ENCODE data around the gene LAMC3.

GRCh38 chr9:131138676-131139075, 129.7 kb downstream of the LAMC3 start:
- TF ChIP-seq, protein P1, sequence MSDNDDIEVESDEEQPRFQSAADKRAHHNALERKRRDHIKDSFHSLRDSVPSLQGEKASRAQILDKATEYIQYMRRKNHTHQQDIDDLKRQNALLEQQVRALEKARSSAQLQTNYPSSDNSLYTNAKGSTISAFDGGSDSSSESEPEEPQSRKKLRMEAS (IDR thresholded peaks at IDR 0.05; ENCODE audit: low read depth, low read length), result no peak
- TF ChIP-seq, protein P2, sequence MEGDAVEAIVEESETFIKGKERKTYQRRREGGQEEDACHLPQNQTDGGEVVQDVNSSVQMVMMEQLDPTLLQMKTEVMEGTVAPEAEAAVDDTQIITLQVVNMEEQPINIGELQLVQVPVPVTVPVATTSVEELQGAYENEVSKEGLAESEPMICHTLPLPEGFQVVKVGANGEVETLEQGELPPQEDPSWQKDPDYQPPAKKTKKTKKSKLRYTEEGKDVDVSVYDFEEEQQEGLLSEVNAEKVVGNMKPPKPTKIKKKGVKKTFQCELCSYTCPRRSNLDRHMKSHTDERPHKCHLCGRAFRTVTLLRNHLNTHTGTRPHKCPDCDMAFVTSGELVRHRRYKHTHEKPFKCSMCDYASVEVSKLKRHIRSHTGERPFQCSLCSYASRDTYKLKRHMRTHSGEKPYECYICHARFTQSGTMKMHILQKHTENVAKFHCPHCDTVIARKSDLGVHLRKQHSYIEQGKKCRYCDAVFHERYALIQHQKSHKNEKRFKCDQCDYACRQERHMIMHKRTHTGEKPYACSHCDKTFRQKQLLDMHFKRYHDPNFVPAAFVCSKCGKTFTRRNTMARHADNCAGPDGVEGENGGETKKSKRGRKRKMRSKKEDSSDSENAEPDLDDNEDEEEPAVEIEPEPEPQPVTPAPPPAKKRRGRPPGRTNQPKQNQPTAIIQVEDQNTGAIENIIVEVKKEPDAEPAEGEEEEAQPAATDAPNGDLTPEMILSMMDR (IDR thresholded peaks at IDR 0.05; ENCODE audit: low read depth, low read length), result no peak
- no peak for TF ChIP-seq MYC (IDR thresholded peaks at IDR 0.05; ENCODE audit: low read depth, low read length)
- TF ChIP-seq POLR2A (IDR thresholded peaks at IDR 0.05; ENCODE audit: extremely low read depth, insufficient read length), result no peak
